SKM-1 treated with dmso at 0.1 percent for 144 hours (cell line): ENCODE measurements around the gene HS6ST3.

Experiments
- DNase-seq: peaks from one replicate; lab custom pipeline; 2025; ENCODE audit not compliant: unreplicated experiment; lab: John Stamatoyannopoulos, UW

The HS6ST3 gene

GRCh38 chr13:96780105-96780504 is 690.2 kb downstream of the HS6ST3 start:
- no peak for DNase-seq

- DNase-seq: no peak
These were observed 691.2 kb downstream of the HS6ST3 start for GRCh38 chr13:96781141-96781540.

GRCh38 chr13:96782186-96782585 is 692.3 kb downstream of the HS6ST3 start:
- DNase-seq: no peak

GRCh38 chr13:96783057-96783456 is 693.1 kb downstream of the HS6ST3 start:
- no peak for DNase-seq

- no peak for DNase-seq
These were observed 693.6 kb downstream of the HS6ST3 start for GRCh38 chr13:96783511-96783910.

GRCh38 chr13:96785986-96786385 is 696.1 kb downstream of the HS6ST3 start:
- DNase-seq: no peak

GRCh38 chr13:96792188-96792587 is 702.3 kb downstream of the HS6ST3 start:
- no peak for DNase-seq

- no peak for DNase-seq
These were observed 703.0 kb downstream of the HS6ST3 start for GRCh38 chr13:96792736-96793403.

- no peak for DNase-seq
These were observed 703.5 kb downstream of the HS6ST3 start for GRCh38 chr13:96793404-96793755.

GRCh38 chr13:96794669-96795068 is 704.8 kb downstream of the HS6ST3 start:
- DNase-seq: no peak

- DNase-seq: no peak
These were observed 705.8 kb downstream of the HS6ST3 start for GRCh38 chr13:96795670-96796069.

GRCh38 chr13:96796091-96796633 is 706.3 kb downstream of the HS6ST3 start:
- DNase-seq: no peak

- DNase-seq: no peak
These were observed 707.2 kb downstream of the HS6ST3 start for GRCh38 chr13:96797136-96797535.

GRCh38 chr13:96803456-96804100 is 713.7 kb downstream of the HS6ST3 start:
- no peak for DNase-seq

GRCh38 chr13:96804174-96804573 is 714.3 kb downstream of the HS6ST3 start:
- no peak for DNase-seq

GRCh38 chr13:96806746-96807145 is 716.8 kb downstream of the HS6ST3 start:
- no peak for DNase-seq

GRCh38 chr13:96809366-96810096 is 719.6 kb downstream of the HS6ST3 start:
- DNase-seq: no peak

- no peak for DNase-seq
These were observed 720.2 kb downstream of the HS6ST3 start for GRCh38 chr13:96810104-96810503.

- no peak for DNase-seq
These were observed 721.1 kb downstream of the HS6ST3 start for GRCh38 chr13:96811049-96811448.

GRCh38 chr13:96816261-96816660 is 726.4 kb downstream of the HS6ST3 start:
- DNase-seq: no peak

- no peak for DNase-seq
These were observed 727.0 kb downstream of the HS6ST3 start for GRCh38 chr13:96816874-96817273.

- peak; percentile 14 for DNase-seq
These were observed 727.5 kb downstream of the HS6ST3 start for GRCh38 chr13:96817336-96817941.
